22Rv1 (cell line): ENCODE measurements around the gene RGS16.
A peak's percentile ranks its signal among the peaks of the same experiment; 100 is the strongest.

Experiments
- H3K27ac ChIP-seq: fragments of 450-650 bp; 2 replicates; pipeline ENCODE4 v1.5.1; 2017
- CTCF ChIP-seq: fragments of 450-650 bp; IDR thresholded peaks from 2 replicates; pipeline ENCODE4 v1.5.1; 2017; ENCODE audit warnings: mild to moderate bottlenecking
- ZFX ChIP-seq: fragments of 450-650 bp; IDR thresholded peaks from 2 replicates; pipeline ENCODE4 v1.6.1; 2017; ENCODE audit warnings: antibody characterized with exemption, borderline replicate concordance

Gene RGS16

GRCh38 chr1:182589520-182589919 lies 14.7 kb downstream of the RGS16 start:
- peak overlapping the region; percentile 85 for H3K27ac ChIP-seq
- no peak for TF ChIP-seq ZFX
- TF ChIP-seq CTCF = no peak

GRCh38 chr1:182588500-182589396 lies 15.4 kb downstream of the RGS16 start, which contains the start of gene RNASEL:
Gene RNASEL, minus strand, starts transcription at chr1:182589256. Its CDS starts 2,450 bp downstream, at chr1:182586806.
- TF ChIP-seq ZFX (no peak), CTCF (no peak)
- H3K27ac ChIP-seq = peak within 1 kb of the TSS; percentile 85

GRCh38 chr1:182587666-182588499 lies 16.3 kb downstream of the RGS16 start:
- TF ChIP-seq ZFX = no peak
- no peak for TF ChIP-seq CTCF
- H3K27ac ChIP-seq = peak overlapping the region; percentile 85

GRCh38 chr1:182587093-182587492 lies 17.1 kb downstream of the RGS16 start:
- H3K27ac ChIP-seq = no peak overlapping the region
- TF ChIP-seq CTCF (no peak), ZFX (no peak)

- TF ChIP-seq ZFX = no peak
- no peak overlapping the region for H3K27ac ChIP-seq
These were observed 17.8 kb downstream of the RGS16 start for GRCh38 chr1:182586380-182586779.

- no peak for TF ChIP-seq ZFX
- no peak overlapping the region for H3K27ac ChIP-seq
These were observed 19.4 kb downstream of the RGS16 start for GRCh38 chr1:182584746-182585145.

GRCh38 chr1:182580736-182581135 lies 23.5 kb downstream of the RGS16 start:
- TF ChIP-seq ZFX = no peak
- TF ChIP-seq CTCF = no peak
- H3K27ac ChIP-seq = no peak overlapping the region
